SU-DHL-6 (cell line): Measurements from ENCODE around the gene NID2.

Experiments used
- H2AFZ ChIP-seq: fragments of 200-600 bp; sonication (generic); 2 replicates; pipeline ENCODE4 v1.6.1; 2014; ENCODE audit warnings: low read depth, mild to moderate bottlenecking, moderate library complexity, mixed read lengths, antibody characterized with exemption, low read length; ENCODE audit not compliant: severe bottlenecking
- H3F3A ChIP-seq: fragments of 200-600 bp; shearing (Covaris generic); 2 replicates; pipeline ENCODE4 v1.6.0; 2016; ENCODE audit warnings: antibody characterized with exemption, mild to moderate bottlenecking; ENCODE audit not compliant: insufficient read depth
- H3K27ac ChIP-seq: fragments of 200-600 bp; sonication (generic); 2 replicates; pipeline ENCODE4 v1.5.1; 2016; ENCODE audit warnings: low read depth, mild to moderate bottlenecking, low read length, moderate library complexity, mixed read lengths
- H3K27me3 ChIP-seq: fragments of 200-600 bp; sonication (generic), shearing (Covaris generic); 2 replicates; pipeline ENCODE4 v1.6.0; 2014; ENCODE audit warnings: mild to moderate bottlenecking, low read length
- H3K36me3 ChIP-seq: fragments of 200-600 bp; sonication (generic); 2 replicates; pipeline ENCODE4 v1.6.1; 2014; ENCODE audit warnings: mild to moderate bottlenecking, low read length, mixed read lengths
- H3K4me2 ChIP-seq: fragments of 300-600, 200-600 bp; shearing (Covaris generic), sonication (generic); 2 replicates; pipeline ENCODE4 v1.6.0; 2014; ENCODE audit warnings: low read length, low read depth, mild to moderate bottlenecking; ENCODE audit not compliant: poor library complexity, severe bottlenecking
- H3K4me3 ChIP-seq: fragments of 200-600 bp; sonication (generic); 2 replicates; pipeline ENCODE4 v1.5.1; 2014; ENCODE audit warnings: antibody characterized with exemption, low read length, mild to moderate bottlenecking, mixed read lengths; ENCODE audit not compliant: insufficient read depth, poor library complexity, severe bottlenecking
- H3K79me2 ChIP-seq: fragments of 200-600 bp; sonication (generic); 2 replicates; pipeline ENCODE4 v1.6.1; 2014; ENCODE audit warnings: mild to moderate bottlenecking, low read length, moderate library complexity; ENCODE audit not compliant: insufficient read depth
- H3K9ac ChIP-seq: fragments of 200-600 bp; sonication (generic); 2 replicates; pipeline ENCODE4 v1.7.0; 2014; ENCODE audit warnings: mild to moderate bottlenecking, low read length
- H3K9me2 ChIP-seq: fragments of 200-600 bp; sonication (generic); replicated peaks from 2 replicates; pipeline ENCODE4 v1.6.1; 2014; ENCODE audit warnings: low read length; ENCODE audit not compliant: insufficient read depth
- H3K9me3 ChIP-seq: fragments of 200-600 bp; sonication (generic); 2 replicates; pipeline ENCODE4 v1.6.1; 2014; ENCODE audit warnings: low read length, mixed read lengths; ENCODE audit not compliant: insufficient read depth
- H4K20me1 ChIP-seq: fragments of 200-600 bp; sonication (generic); 2 replicates; pipeline ENCODE4 v1.6.1; 2014; ENCODE audit warnings: low read depth, mild to moderate bottlenecking, antibody characterized with exemption, low read length, moderate library complexity, mixed read lengths
- CTCF ChIP-seq: fragments of 200-600 bp; sonication (generic); IDR thresholded peaks from one replicate; pipeline ENCODE4 v1.5.1; 2017; ENCODE audit warnings: antibody characterized with exemption, mild to moderate bottlenecking, low read length, moderate library complexity; ENCODE audit not compliant: insufficient read depth, poor library complexity, severe bottlenecking
- EZH2phosphoT487 ChIP-seq: fragments of 200-600 bp; sonication (generic), shearing (Covaris generic); conservative IDR thresholded peaks from 2 replicates; pipeline ENCODE4 v1.6.1; 2018; ENCODE audit warnings: mild to moderate bottlenecking, antibody characterized with exemption, low read length, moderate library complexity, mixed read lengths

Gene NID2

GRCh38 chr14:51969852-51970540, 98.9 kb downstream of the NID2 start:
- Histone ChIP-seq H3K4me2 (no peak overlapping the region), H2AFZ (no peak overlapping the region), H3F3A (no peaks in the 10 kb centered on the region), H3K36me3 (no peaks in the 10 kb centered on the region), H4K20me1 (no peaks in the 10 kb centered on the region), H3K9ac (no peak overlapping the region), H3K27me3 (no peaks in the 10 kb centered on the region), H3K79me2 (no peaks in the 10 kb centered on the region), H3K9me2 (no peaks in the 10 kb centered on the region), H3K4me3 (no peak overlapping the region), H3K27ac (no peak overlapping the region), H3K9me3 (no peaks in the 10 kb centered on the region)
- TF ChIP-seq EZH2phosphoT487 (no peak), CTCF (no peak)

GRCh38 chr14:51967521-51967920, 101.3 kb downstream of the NID2 start:
- no peaks in the 10 kb centered on the region for H3K27me3 ChIP-seq
- H3K36me3 ChIP-seq, result no peaks in the 10 kb centered on the region
- H3K79me2 ChIP-seq, result no peaks in the 10 kb centered on the region
- TF ChIP-seq CTCF (no peak), EZH2phosphoT487 (no peak)
- no peaks in the 10 kb centered on the region for H3K9me2 ChIP-seq
- H3K4me2 ChIP-seq, result no peak overlapping the region
- H3K27ac ChIP-seq, result no peak overlapping the region
- H3F3A ChIP-seq, result no peaks in the 10 kb centered on the region
- H2AFZ ChIP-seq, result no peak overlapping the region
- H3K4me3 ChIP-seq, result no peak overlapping the region
- H3K9ac ChIP-seq, result no peak overlapping the region
- H4K20me1 ChIP-seq, result no peaks in the 10 kb centered on the region
- H3K9me3 ChIP-seq, result no peaks in the 10 kb centered on the region

- Histone ChIP-seq H3K4me3 (no peak overlapping the region), H3K79me2 (no peaks in the 10 kb centered on the region), H3F3A (no peaks in the 10 kb centered on the region), H3K9me2 (no peaks in the 10 kb centered on the region), H2AFZ (no peak overlapping the region), H3K9ac (no peak overlapping the region), H3K4me2 (no peak overlapping the region), H3K27ac (no peak overlapping the region), H3K9me3 (no peaks in the 10 kb centered on the region), H3K36me3 (no peaks in the 10 kb centered on the region), H3K27me3 (no peaks in the 10 kb centered on the region), H4K20me1 (no peaks in the 10 kb centered on the region)
- TF ChIP-seq CTCF, result no peak
- no peak for TF ChIP-seq EZH2phosphoT487
Observed at GRCh38 chr14:51963286-51963685, 105.6 kb downstream of the NID2 start.
